Activated CD4-positive, alpha-beta T cell treated with anti-CD3 and anti-CD28 coated beads, Interleukin-10, Interleukin-2, amounts not matched to agents 100 ng/mL and 50 ng/mL, durations not matched to agents 16 hours and 8 hours (primary cell): ENCODE data around the gene CAMKMT.

Experiments used
- DNase-seq: peaks from one replicate; pipeline ENCODE4 v3.0.0-alpha.2; 2020

Gene CAMKMT

GRCh38 chr2:44612276-44612675 lies 250.5 kb downstream of the CAMKMT start:
- DNase-seq = no peak

GRCh38 chr2:44614940-44615339 lies 253.2 kb downstream of the CAMKMT start:
- no peak for DNase-seq

GRCh38 chr2:44615950-44616518 lies 254.3 kb downstream of the CAMKMT start:
- no peak for DNase-seq

GRCh38 chr2:44616667-44617155 lies 255.0 kb downstream of the CAMKMT start:
- peak; percentile 68 for DNase-seq

- DNase-seq = no peak
These were observed 256.7 kb downstream of the CAMKMT start for GRCh38 chr2:44618251-44619023.

- DNase-seq = no peak
These were observed 258.6 kb downstream of the CAMKMT start for GRCh38 chr2:44620189-44620990.

GRCh38 chr2:44623622-44624351 lies 262.0 kb downstream of the CAMKMT start:
- no peak for DNase-seq

GRCh38 chr2:44628297-44628696 lies 266.6 kb downstream of the CAMKMT start:
- no peak for DNase-seq

- DNase-seq = no peak
These were observed 271.4 kb downstream of the CAMKMT start for GRCh38 chr2:44632931-44633689.

GRCh38 chr2:44635725-44636124 lies 274.0 kb downstream of the CAMKMT start:
- DNase-seq = no peak

GRCh38 chr2:44638649-44639048 lies 276.9 kb downstream of the CAMKMT start:
- DNase-seq = no peak

GRCh38 chr2:44639399-44639798 lies 277.7 kb downstream of the CAMKMT start:
- DNase-seq = no peak

- DNase-seq = no peak
These were observed 280.5 kb downstream of the CAMKMT start for GRCh38 chr2:44642123-44642857.

GRCh38 chr2:44645937-44646336 lies 284.2 kb downstream of the CAMKMT start:
- DNase-seq = no peak

- no peak for DNase-seq
These were observed 287.6 kb downstream of the CAMKMT start for GRCh38 chr2:44649381-44649780.

- DNase-seq = no peak
These were observed 289.0 kb downstream of the CAMKMT start for GRCh38 chr2:44650796-44651195.

GRCh38 chr2:44651974-44652373 lies 290.2 kb downstream of the CAMKMT start:
- DNase-seq = peak; percentile 7

- no peak for DNase-seq
These were observed 291.0 kb downstream of the CAMKMT start for GRCh38 chr2:44652701-44653100.

- DNase-seq = no peak
These were observed 293.7 kb downstream of the CAMKMT start for GRCh38 chr2:44655401-44655864.

GRCh38 chr2:44656460-44656859 lies 294.7 kb downstream of the CAMKMT start:
- no peak for DNase-seq

GRCh38 chr2:44663471-44664073 lies 301.8 kb downstream of the CAMKMT start:
- DNase-seq = no peak
